ENCODE measurements around the gene SNRNP200. TPM values are rescaled to one million over a fixed set of nuclear protein-coding genes. Genes with fewer than 3 reads are reported as not detected.

SNRNP200 gene
- total and polyA plus RNA-seq, 4 donors = 28.1 to 75.2 (median 47.5) TPM

- TF ChIP-seq MAX (IDR thresholded peaks at IDR 0.05) = no peak
- TF ChIP-seq RAD21 (IDR thresholded peaks at IDR 0.05) = no peak
- no peak for TF ChIP-seq ZBTB33 (IDR thresholded peaks at IDR 0.05)
- no peak for TF ChIP-seq REST (IDR thresholded peaks at IDR 0.05)
- no peak for TF ChIP-seq JUND (IDR thresholded peaks at IDR 0.05)
- no peak for TF ChIP-seq CTCF (IDR thresholded peaks at IDR 0.05; ENCODE audit: low read depth, low read length, missing input control)
- no peak for TF ChIP-seq SP1 (IDR thresholded peaks at IDR 0.05)
- no peak for TF ChIP-seq FOXA2 (IDR thresholded peaks at IDR 0.05)
- no peak for TF ChIP-seq TAF1 (conservative IDR thresholded peaks at IDR 0.05)
- no peak for TF ChIP-seq YY1 (IDR thresholded peaks at IDR 0.05)
- TF ChIP-seq EGR1 (IDR thresholded peaks at IDR 0.05; ENCODE audit: low read depth in 2 of 2) = no peak
- TF ChIP-seq GABPA (IDR thresholded peaks at IDR 0.05 in 1 of 2, conservative IDR thresholded peaks at IDR 0.05 in 1 of 2) = no peak
- TF ChIP-seq RXRA (IDR thresholded peaks at IDR 0.05) = no peak
Observed at GRCh38 chr2:96301865-96302264, 3.5 kb downstream of the SNRNP200 start.

GRCh38 chr2:96296925-96297324, 8.4 kb downstream of the SNRNP200 start:
- Histone ChIP-seq H3K27me3 (ENCODE audit: control insufficient read depth in 4 of 4, insufficient read depth in 4 of 4, low read length in 3 of 4) (no peaks in the 10 kb centered on the region), H3K36me3 (ENCODE audit: control insufficient read depth in 4 of 4, insufficient read depth in 3 of 4, low read depth in 1 of 4, low read length in 3 of 4) (peaks cover 20 to 85% (median 78%) of the 10 kb centered on the region in 4 donors), H3K27ac (ENCODE audit: low read depth in 1 of 2, low read length in 2 of 2) (peak overlapping the region in 1 of 2 donors; percentile 48), H3K9me3 (ENCODE audit: control insufficient read depth in 4 of 4, low read length in 3 of 4) (no peaks in the 10 kb centered on the region), H3K4me3 (ENCODE audit: low read depth in 1 of 3, low read length in 3 of 3) (no peak overlapping the region), H3K4me1 (ENCODE audit: control insufficient read depth in 4 of 4, insufficient read depth in 4 of 4, low read length in 3 of 4) (peaks cover 3 to 36% (median 31%) of the 10 kb centered on the region in 4 donors), H3K9ac (ENCODE audit: low read depth in 1 of 2, low read length in 2 of 2) (no peak overlapping the region)
- DNase-seq (ENCODE audit: low spot score) = no peak
- 33% methylated on average over 5 of the region's 5 CpGs for WGBS
- TF ChIP-seq JUND (IDR thresholded peaks at IDR 0.05) (peak; percentile 68 to 91), FOXA2 (IDR thresholded peaks at IDR 0.05) (peak; percentile 48), ZBTB33 (IDR thresholded peaks at IDR 0.05) (peak; percentile 71), RAD21 (IDR thresholded peaks at IDR 0.05) (peak; percentile 47 to 58), NR2F2 (IDR thresholded peaks at IDR 0.05) (peak; percentile 83), EGR1 (IDR thresholded peaks at IDR 0.05; ENCODE audit: low read depth in 2 of 2) (peak; percentile 64 to 89), RXRA (IDR thresholded peaks at IDR 0.05) (peak; percentile 79 to 86), REST (IDR thresholded peaks at IDR 0.05) (no peak), ATF3 (IDR thresholded peaks at IDR 0.05) (peak; percentile 31), MAX (IDR thresholded peaks at IDR 0.05) (peak; percentile 87), SP1 (IDR thresholded peaks at IDR 0.05) (peak; percentile 89), GABPA (IDR thresholded peaks at IDR 0.05 in 1 of 2, conservative IDR thresholded peaks at IDR 0.05 in 1 of 2) (peak; percentile 23 to 70)

More at GRCh38 chr2:96301865-96302264, 3.5 kb downstream of the SNRNP200 start:
- Histone ChIP-seq H3K4me1 (ENCODE audit: control insufficient read depth in 4 of 4, insufficient read depth in 4 of 4, low read length in 3 of 4) (peaks cover 5 to 42% (median 35%) of the 10 kb centered on the region in 4 donors), H3K9me3 (ENCODE audit: control insufficient read depth in 4 of 4, low read length in 3 of 4) (no peaks in the 10 kb centered on the region), H3K4me3 (ENCODE audit: low read depth in 1 of 3, low read length in 3 of 3) (no peak overlapping the region), H3K27ac (ENCODE audit: low read depth in 1 of 2, low read length in 2 of 2) (no peak overlapping the region), H3K9ac (ENCODE audit: low read depth in 1 of 2, low read length in 2 of 2) (no peak overlapping the region), H3K27me3 (ENCODE audit: control insufficient read depth in 4 of 4, insufficient read depth in 4 of 4, low read length in 3 of 4) (no peaks in the 10 kb centered on the region), H3K36me3 (ENCODE audit: control insufficient read depth in 4 of 4, insufficient read depth in 3 of 4, low read depth in 1 of 4, low read length in 3 of 4) (peaks cover 11 to 60% (median 54%) of the 10 kb centered on the region in 4 donors)
- 89% methylated on average over 1 of the region's 1 CpG for WGBS
- DNase-seq (ENCODE audit: low spot score) = no peak
